CD4-positive, alpha-beta T cell (primary cell): ENCODE measurements around the gene TAS2R31. TPM values are rescaled to one million over a fixed set of nuclear protein-coding genes. Genes with fewer than 3 reads are reported as not detected.
"Not testable (repeated sequence)": the region's sequence is repeated elsewhere in the genome, so short reads cannot be mapped to it uniquely, and the experiment has no call there.

Experiments
- ATAC-seq: fragments of 200-7000 bp; cut with Tn5 transposase; one replicate; pipeline ENCODE4 v1.10.0; 2022; ENCODE audit warnings: mild to moderate bottlenecking; ENCODE audit not compliant: poor library complexity
- CTCF ChIA-PET: fragments of 350-600 bp; sonication (Branson Sonifier 250); formaldehyde crosslinking; loops from one replicate; lab custom pipeline; 2021; ENCODE audit warnings: antibody characterized with exemption, inconsistent platforms; lab: Charles Lee
- POLR2A ChIA-PET: fragments of 350-600 bp; sonication (Branson Sonifier 250); formaldehyde crosslinking; loops from one replicate; lab custom pipeline; 2021; ENCODE audit warnings: antibody characterized with exemption, inconsistent platforms; lab: Charles Lee
- DNase-seq, 14 experiments: peaks; one replicate each; pipeline ENCODE4 v3.0.0-alpha.2; 2013 to 2020; ENCODE audit warnings: mixed read lengths in 2 of 14
- H3K27ac ChIP-seq, 2 donors: one replicate each; pipeline versions ENCODE4 v1.5.1 to v1.7.0; 2013; ENCODE audit warnings: low read length in 2 of 2, low read depth in 1 of 2, mild to moderate bottlenecking in 1 of 2
- H3K27me3 ChIP-seq, 2 experiments: 1 replicate in 1 of 2; 2 replicates in 1 of 2; pipeline versions ENCODE4 v1.6.1 to v1.7.0; 2013; ENCODE audit warnings: low read length in 2 of 2, control low read depth in 1 of 2, mild to moderate bottlenecking in 1 of 2, moderate library complexity in 1 of 2; ENCODE audit not compliant: insufficient read depth in 2 of 2, control insufficient read depth in 1 of 2
- H3K36me3 ChIP-seq: one replicate; pipeline ENCODE4 v1.6.1; 2013; ENCODE audit warnings: low read length, control low read depth; ENCODE audit not compliant: insufficient read depth
- H3K4me1 ChIP-seq: one replicate; pipeline ENCODE4 v1.6.1; 2013; ENCODE audit warnings: low read length, control low read depth; ENCODE audit not compliant: insufficient read depth
- H3K4me3 ChIP-seq: one replicate; pipeline ENCODE4 v1.5.1; 2013; ENCODE audit warnings: mild to moderate bottlenecking, low read length, moderate library complexity
- H3K9me3 ChIP-seq, 2 experiments: 1 replicate in 1 of 2; 2 replicates in 1 of 2; pipeline versions ENCODE4 v1.6.1 to v1.7.0; 2013; ENCODE audit warnings: low read length in 2 of 2, mild to moderate bottlenecking in 2 of 2, control low read depth in 1 of 2, moderate library complexity in 1 of 2; ENCODE audit not compliant: control insufficient read depth in 1 of 2, insufficient read depth in 1 of 2
- H3K27ac Mint-ChIP-seq: one replicate; pipeline ENCODE4 v1.8.0; 2020; ENCODE audit warnings: mixed read lengths
- H3K27me3 Mint-ChIP-seq: one replicate; pipeline ENCODE4 v1.8.0; 2021; ENCODE audit warnings: mixed read lengths
- H3K36me3 Mint-ChIP-seq: one replicate; pipeline ENCODE4 v1.8.0; 2021; ENCODE audit warnings: low read depth, mixed read lengths
- H3K4me1 Mint-ChIP-seq: one replicate; pipeline ENCODE4 v1.8.0; 2021; ENCODE audit warnings: low read depth, mixed read lengths
- H3K4me3 Mint-ChIP-seq: one replicate; pipeline ENCODE4 v1.8.0; 2020; ENCODE audit warnings: mild to moderate bottlenecking, mixed read lengths
- H3K9me3 Mint-ChIP-seq: one replicate; pipeline ENCODE4 v1.8.0; 2020; ENCODE audit warnings: mixed read lengths
- intact Hi-C, 2 experiments: fragments of 100-400 bp; cut with DNase I in 1 of 2; cut with micrococcal nuclease in 1 of 2; formaldehyde crosslinking; loops; one replicate each; pipeline versions ENCODE4 v1.15.1 to v1.9.0; 2023 to 2025; cut with DNase I, micrococcal nuclease
- total RNA-seq, 174 experiments: library from RNA in 2 of 174; stranded (reverse) in 2 of 174; gene quantifications; one replicate each; pipeline ENCODE4 v1.2.3 and lab custom pipeline; 2021 to 2026
- TF ChIP-seq, protein P1 (sequence below): fragments of 200-600 bp; IDR thresholded peaks from one replicate; pipeline ENCODE4 v1.8.0; 2022; ENCODE audit warnings: antibody characterized with exemption, mild to moderate bottlenecking

The TAS2R31 gene
- total RNA-seq, 2 experiments from 2014 or later, result 1.7 to 1.9 TPM

DNA sequence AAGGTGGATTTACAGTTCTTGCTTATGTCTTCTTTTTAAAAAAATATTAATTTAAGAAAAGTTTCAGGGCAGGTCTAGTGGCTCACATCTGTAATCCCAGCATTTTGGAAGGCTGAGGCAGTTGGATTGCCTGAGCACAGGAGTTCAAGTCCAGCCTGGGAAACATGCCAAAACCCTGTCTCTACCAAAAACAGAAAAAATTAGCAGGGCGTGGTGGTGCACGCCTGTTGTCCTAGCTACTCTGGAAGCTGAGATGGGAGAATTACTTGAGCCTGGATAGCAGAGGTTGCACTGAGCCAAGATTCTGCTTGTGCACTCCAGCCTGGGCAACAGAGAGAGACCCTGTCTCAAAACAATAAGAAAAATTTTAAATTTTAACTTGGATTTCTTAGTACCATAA lies 36.3 kb upstream of the TAS2R31 start:
- H3K4me1 Mint-ChIP-seq, result peaks cover 22% of the 10 kb centered on the region
- POLR2A ChIA-PET, result interaction anchor here (0.6 kb wide), 1 partner anchor 83 kb away, joined by 4 read pairs; no protein-coding TSS in a partner anchor
- no peak overlapping the region for H3K27ac Mint-ChIP-seq
- intact Hi-C loops, result no loop called here
- DNase-seq (no peak), ATAC-seq (no peak)
- Histone ChIP-seq H3K4me3 (no peak overlapping the region), H3K27ac (no peak overlapping the region), H3K36me3 (no peaks in the 10 kb centered on the region), H3K27me3 (no peaks in the 10 kb centered on the region), H3K9me3 (no peaks in the 10 kb centered on the region), H3K4me1 (no peaks in the 10 kb centered on the region)
- CTCF ChIA-PET, result no interaction called here
- H3K9me3 Mint-ChIP-seq, result no peaks in the 10 kb centered on the region
- H3K4me3 Mint-ChIP-seq, result no peak overlapping the region
- no peaks in the 10 kb centered on the region for H3K27me3 Mint-ChIP-seq
- TF ChIP-seq, protein P1, sequence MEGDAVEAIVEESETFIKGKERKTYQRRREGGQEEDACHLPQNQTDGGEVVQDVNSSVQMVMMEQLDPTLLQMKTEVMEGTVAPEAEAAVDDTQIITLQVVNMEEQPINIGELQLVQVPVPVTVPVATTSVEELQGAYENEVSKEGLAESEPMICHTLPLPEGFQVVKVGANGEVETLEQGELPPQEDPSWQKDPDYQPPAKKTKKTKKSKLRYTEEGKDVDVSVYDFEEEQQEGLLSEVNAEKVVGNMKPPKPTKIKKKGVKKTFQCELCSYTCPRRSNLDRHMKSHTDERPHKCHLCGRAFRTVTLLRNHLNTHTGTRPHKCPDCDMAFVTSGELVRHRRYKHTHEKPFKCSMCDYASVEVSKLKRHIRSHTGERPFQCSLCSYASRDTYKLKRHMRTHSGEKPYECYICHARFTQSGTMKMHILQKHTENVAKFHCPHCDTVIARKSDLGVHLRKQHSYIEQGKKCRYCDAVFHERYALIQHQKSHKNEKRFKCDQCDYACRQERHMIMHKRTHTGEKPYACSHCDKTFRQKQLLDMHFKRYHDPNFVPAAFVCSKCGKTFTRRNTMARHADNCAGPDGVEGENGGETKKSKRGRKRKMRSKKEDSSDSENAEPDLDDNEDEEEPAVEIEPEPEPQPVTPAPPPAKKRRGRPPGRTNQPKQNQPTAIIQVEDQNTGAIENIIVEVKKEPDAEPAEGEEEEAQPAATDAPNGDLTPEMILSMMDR, result no peak
- H3K36me3 Mint-ChIP-seq, result peaks cover 44% of the 10 kb centered on the region

DNA sequence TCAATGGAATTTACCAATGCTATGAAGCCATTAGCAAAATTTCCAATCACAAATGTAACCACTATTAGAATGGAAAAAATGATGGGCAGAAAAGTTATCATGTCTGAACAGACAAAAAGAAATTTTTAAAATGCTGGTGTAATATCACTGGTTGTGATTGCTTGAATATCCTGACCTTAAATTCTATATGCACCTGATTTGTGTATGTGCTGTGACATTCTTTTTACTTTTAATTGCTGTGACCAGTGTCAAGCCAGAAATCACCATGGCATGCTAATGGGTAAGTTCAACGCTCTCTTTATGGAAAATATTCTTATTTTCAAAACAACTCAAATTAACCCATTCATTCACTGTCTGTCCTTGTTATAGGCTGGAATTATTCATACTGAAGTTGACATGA lies 31.0 kb upstream of the TAS2R31 start, which contains the start of gene TAS2R46:
Gene TAS2R46 (minus strand): TSS at position 101 of the 400 bp plus-strand sequence. CDS start 0 bp downstream, at position 101.
- H3K9me3 Mint-ChIP-seq, H3K9me3 ChIP-seq, intact Hi-C loops, ATAC-seq, H3K4me3 Mint-ChIP-seq, H3K27me3 Mint-ChIP-seq, CTCF ChIA-PET, DNase-seq, H3K36me3 ChIP-seq, H3K27ac Mint-ChIP-seq, H3K27ac ChIP-seq, H3K27me3 ChIP-seq, H3K4me3 ChIP-seq, H3K4me1 ChIP-seq, POLR2A ChIA-PET: not testable (repeated sequence)
- peaks cover 38% of the 10 kb centered on the region for H3K4me1 Mint-ChIP-seq
- peaks cover 22% of the 10 kb centered on the region for H3K36me3 Mint-ChIP-seq

GRCh38 chr12:11059784-11060183 lies 28.6 kb upstream of the TAS2R31 start:
- no peak overlapping the region for H3K27ac ChIP-seq
- intact Hi-C loops, result no loop called here
- H3K36me3 ChIP-seq, result no peaks in the 10 kb centered on the region
- ChIA-PET CTCF (no interaction called here), POLR2A (no interaction called here)
- Mint-ChIP-seq H3K9me3 (no peaks in the 10 kb centered on the region), H3K27me3 (no peaks in the 10 kb centered on the region), H3K4me1 (peaks cover 31% of the 10 kb centered on the region), H3K4me3 (no peak overlapping the region), H3K36me3 (peaks cover 37% of the 10 kb centered on the region), H3K27ac (no peak overlapping the region)
- H3K27me3 ChIP-seq, result no peaks in the 10 kb centered on the region
- ATAC-seq (no peak), DNase-seq (no peak)
- no peaks in the 10 kb centered on the region for H3K4me1 ChIP-seq
- H3K9me3 ChIP-seq, result peaks cover 0 to under 1% of the 10 kb centered on the region in 2 experiments
- H3K4me3 ChIP-seq, result no peak overlapping the region
- TF ChIP-seq, protein P1, result no peak

GRCh38 chr12:11059041-11059440 lies 27.8 kb upstream of the TAS2R31 start:
- intact Hi-C loops, result no loop called here
- Mint-ChIP-seq H3K27ac (no peak overlapping the region), H3K4me1 (peaks cover 27% of the 10 kb centered on the region), H3K36me3 (peaks cover 31% of the 10 kb centered on the region), H3K4me3 (no peak overlapping the region), H3K9me3 (no peaks in the 10 kb centered on the region), H3K27me3 (no peaks in the 10 kb centered on the region)
- H3K27me3 ChIP-seq, result no peaks in the 10 kb centered on the region
- ChIA-PET CTCF (no interaction called here), POLR2A (no interaction called here)
- no peak overlapping the region for H3K4me3 ChIP-seq
- H3K27ac ChIP-seq, result no peak overlapping the region
- H3K36me3 ChIP-seq, result no peaks in the 10 kb centered on the region
- DNase-seq (no peak), ATAC-seq (no peak)
- peaks cover 0 to 3% of the 10 kb centered on the region in 2 experiments for H3K9me3 ChIP-seq
- TF ChIP-seq, protein P1, result no peak
- H3K4me1 ChIP-seq, result no peaks in the 10 kb centered on the region
